Panc1 (cell line): ENCODE results near the gene CLCN6.

Experiments used
- CTCF ChIP-seq: fragments of 450-650 bp; IDR thresholded peaks from 2 replicates; pipeline ENCODE4 v1.5.1; 2017; ENCODE audit warnings: mild to moderate bottlenecking
- POLR2AphosphoS5 ChIP-seq: IDR thresholded peaks from 2 replicates; pipeline ENCODE4 v1.6.1; 2012; ENCODE audit warnings: mild to moderate bottlenecking, low read depth, low read length, moderate library complexity
- REST ChIP-seq, 2 experiments: IDR thresholded peaks; 2 replicates each; pipeline ENCODE4 v1.6.1; 2011 to 2012; ENCODE audit warnings: low read depth in 2 of 2, control low read depth in 1 of 2, low read length in 1 of 2, mild to moderate bottlenecking in 1 of 2, moderate library complexity in 1 of 2; ENCODE audit not compliant: insufficient read depth in 1 of 2
- TCF7L2 ChIP-seq: IDR thresholded peaks from 2 replicates; pipeline ENCODE4 v1.6.1; 2011; ENCODE audit warnings: mild to moderate bottlenecking, low read depth, low read length, inconsistent platforms

- TF ChIP-seq CTCF (no peak), POLR2AphosphoS5 (no peak), REST (IDR thresholded peaks at IDR 0.05; ENCODE audit: insufficient read depth in 1 of 2, low read depth in 2 of 2, low read length in 1 of 2) (no peak), TCF7L2 (no peak)
Measured at GRCh38 chr1:11804666-11805421, 1.1 kb upstream of the CLCN6 start.
